K562 (cell line): ENCODE measurements around the gene BZW2. TPM values are rescaled to one million over a fixed set of nuclear protein-coding genes. Genes with fewer than 3 reads are reported as not detected.

Experiments used
- CCNT2 ChIP-seq: IDR thresholded peaks from 2 replicates; pipeline ENCODE4 v1.6.1; 2011; ENCODE audit warnings: borderline replicate concordance, low read depth, mild to moderate bottlenecking, moderate library complexity, mixed read lengths, low read length; ENCODE audit not compliant: insufficient read length; ENCODE audit errors: extremely low read depth
- DIDO1 ChIP-seq: fragments of 450-650 bp; IDR thresholded peaks from 2 replicates; pipeline ENCODE4 v1.6.1; 2016; ENCODE audit warnings: low read depth, missing biosample characterization, missing genetic modification characterization
- FOXJ3 ChIP-seq: sonication (generic); formaldehyde crosslinking; IDR thresholded peaks from 2 replicates; pipeline ENCODE4 v1.4.0; 2020; ENCODE audit warnings: mild to moderate bottlenecking, missing genetic modification reagents
- FOXK1 ChIP-seq: sonication (generic); formaldehyde crosslinking; IDR thresholded peaks from 2 replicates; pipeline ENCODE4 v1.8.0; 2022; ENCODE audit warnings: missing genetic modification reagents, mild to moderate bottlenecking, borderline replicate concordance
- FUS ChIP-seq: fragments of 200-400 bp; formaldehyde crosslinking; optimal IDR thresholded peaks from 2 replicates; pipeline ENCODE3; 2017; ENCODE audit warnings: low read depth, low read length
- HDAC3 ChIP-seq: fragments of 450-650 bp; IDR thresholded peaks from 2 replicates; pipeline ENCODE4 v1.6.1; 2018; ENCODE audit warnings: borderline replicate concordance, mild to moderate bottlenecking, moderate library complexity; ENCODE audit not compliant: partially characterized antibody
- HLTF ChIP-seq: fragments of 450-650 bp; IDR thresholded peaks from 2 replicates; pipeline ENCODE4 v1.6.1; 2016
- HMGN3 ChIP-seq: IDR thresholded peaks from 2 replicates; pipeline ENCODE4 v1.6.1; 2011; ENCODE audit warnings: borderline replicate concordance, low read depth, mild to moderate bottlenecking, mixed read lengths, low read length; ENCODE audit not compliant: insufficient read length; ENCODE audit errors: extremely low read depth
- HNRNPUL1 ChIP-seq: fragments of 200-400 bp; formaldehyde crosslinking; IDR thresholded peaks from 2 replicates; pipeline ENCODE4 v1.6.1; 2017; ENCODE audit warnings: low read length
- MAFK ChIP-seq: IDR thresholded peaks from 2 replicates; pipeline ENCODE4 v1.6.1; 2011; ENCODE audit warnings: low read length, improper control_type of control experiment
- MECOM ChIP-seq: fragments of 250-450 bp; sonication (Bioruptor Pico); IDR thresholded peaks from 2 replicates; pipeline ENCODE4 v1.8.0; 2022; ENCODE audit warnings: inconsistent platforms
- MNT ChIP-seq, 2 experiments: fragments of 450-650 bp; conservative IDR thresholded peaks; 2 replicates each; pipeline ENCODE4 v1.6.1; 2017; ENCODE audit warnings: mild to moderate bottlenecking in 2 of 2, moderate library complexity in 2 of 2
- NFRKB ChIP-seq: fragments of 450-650 bp; IDR thresholded peaks from 2 replicates; pipeline ENCODE4 v1.6.1; 2016; ENCODE audit warnings: low read depth
- PTBP1 ChIP-seq: fragments of 200-400 bp; formaldehyde crosslinking; IDR thresholded peaks from 2 replicates; pipeline ENCODE4 v1.6.1; 2017; ENCODE audit warnings: low read depth, low read length
- RNF2 ChIP-seq: sonication (generic); IDR thresholded peaks from 2 replicates; pipeline ENCODE4 v1.6.1; 2016
- SFPQ ChIP-seq: fragments of 200-400 bp; formaldehyde crosslinking; IDR thresholded peaks from 2 replicates; pipeline ENCODE4 v1.6.1; 2017; ENCODE audit warnings: mild to moderate bottlenecking, low read depth, low read length, moderate library complexity
- SNAPC5 ChIP-seq: fragments of 250-450 bp; sonication (Bioruptor Pico); IDR thresholded peaks from 2 replicates; pipeline ENCODE4 v1.8.0; 2021; ENCODE audit warnings: moderate library complexity, mild to moderate bottlenecking, inconsistent platforms
- TBL1XR1 ChIP-seq, 2 experiments: IDR thresholded peaks; 2 replicates each; pipeline ENCODE4 v1.6.1; 2012; ENCODE audit warnings: improper control_type of control experiment in 2 of 2, low read length in 2 of 2, mild to moderate bottlenecking in 1 of 2
- TSC22D4 ChIP-seq: fragments of 450-650 bp; IDR thresholded peaks from 2 replicates; pipeline ENCODE4 v1.6.1; 2016; ENCODE audit warnings: missing genetic modification characterization, missing biosample characterization, control low read depth
- ZBTB12 ChIP-seq: fragments of 250-450 bp; sonication (Bioruptor Pico); IDR thresholded peaks from 2 replicates; pipeline ENCODE4 v1.4.0; 2020
- ZNF146 ChIP-seq: IDR thresholded peaks from one replicate; pipeline ENCODE4 v1.6.1; 2018; ENCODE audit warnings: missing compliant biosample characterization; ENCODE audit not compliant: unreplicated experiment
- ZNF224 ChIP-seq: sonication (generic); formaldehyde crosslinking; IDR thresholded peaks from 2 replicates; pipeline ENCODE4 v1.8.0; 2022; ENCODE audit warnings: mild to moderate bottlenecking, missing genetic modification reagents
- ZNF655 ChIP-seq: fragments of 250-450 bp; sonication (Bioruptor Pico); IDR thresholded peaks from 2 replicates; pipeline ENCODE4 v1.5.0; 2021
- polyA plus RNA-seq, 8 experiments: library from polyadenylated mRNA; depleted of rRNA in 4 of 8; stranded (reverse) in 5 of 8; unstranded in 3 of 8; fragments of >200 nt; fragmentation: Nextera tagmentation in 2 of 8; fragmentation: Illumina TruSeq in 1 of 8; extraction: Ambion mirVana in 2 of 8; extraction: Trizol in 1 of 8; gene quantifications; 2 replicates each; pipeline versions ENCODE4 v1.2.1 to v1.2.3, GENCODE V29; 2011 to 2014; ENCODE audit warnings: inconsistent platforms in 1 of 8, missing spikeins in 1 of 8
- total RNA-seq, 7 experiments: library from RNA; depleted of rRNA in 6 of 7; stranded (reverse); fragments of >200 nt in 6 of 7; fragmentation: Illumina TruSeq in 2 of 7; extraction: Trizol in 2 of 7; gene quantifications; 2 replicates each; pipeline versions ENCODE4 v1.2.1 to v1.2.3, GENCODE V29; 2011 to 2021; ENCODE audit warnings: low replicate concordance in 1 of 7

The BZW2 gene
- total and polyA plus RNA-seq, 9 of the 15 experiments (the other 6 are each of a cell fraction or from before 2014, with no cell fraction given) = 140 to 316 (median 173) TPM

GRCh38 chr7:16660702-16661464 lies 14.9 kb downstream of the BZW2 start (continued):
- TF ChIP-seq HMGN3 (no peak), SNAPC5 (no peak), PTBP1 (no peak), HNRNPUL1 (no peak), HDAC3 (peak; percentile 73), FOXK1 (CRISPR knock-in tag) (no peak), MAFK (no peak), ZNF146 (CRISPR knock-in tag) (no peak), CCNT2 (no peak), MECOM (peak; percentile 9; the same call in 1 of the 2 replicates), DIDO1 (tag) (no peak), TBL1XR1 (IDR thresholded peaks at IDR 0.05; ENCODE audit: low read length in 2 of 2) (peak in 1 of 2 experiments; percentile 89; a peak in 2 of 4 replicates), SFPQ (no peak), MNT (conservative IDR thresholded peaks at IDR 0.05) (peak; percentile 46 to 71; a peak in 3 of 4 replicates), ZBTB12 (CRISPR knock-in tag) (no peak), ZNF655 (CRISPR knock-in tag) (no peak), TSC22D4 (tag) (no peak), FUS (no peak), HLTF (no peak), NFRKB (no peak; the same call in 1 of the 2 replicates), ZNF224 (CRISPR knock-in tag) (no peak), RNF2 (0 out of 2 replicates have a peak, but pooled peaks have one; percentile 23), FOXJ3 (CRISPR knock-in tag) (no peak)
